Measurements from ENCODE around the gene TP53RK. TPM values are rescaled to one million over a fixed set of nuclear protein-coding genes. Genes with fewer than 3 reads are reported as not detected.

Gene TP53RK
- total and polyA plus RNA-seq, 2 of the 13 experiments (the other 11 are each of a cell fraction or from before 2014, with no cell fraction given), result 12.9 to 25.5 TPM

DNA sequence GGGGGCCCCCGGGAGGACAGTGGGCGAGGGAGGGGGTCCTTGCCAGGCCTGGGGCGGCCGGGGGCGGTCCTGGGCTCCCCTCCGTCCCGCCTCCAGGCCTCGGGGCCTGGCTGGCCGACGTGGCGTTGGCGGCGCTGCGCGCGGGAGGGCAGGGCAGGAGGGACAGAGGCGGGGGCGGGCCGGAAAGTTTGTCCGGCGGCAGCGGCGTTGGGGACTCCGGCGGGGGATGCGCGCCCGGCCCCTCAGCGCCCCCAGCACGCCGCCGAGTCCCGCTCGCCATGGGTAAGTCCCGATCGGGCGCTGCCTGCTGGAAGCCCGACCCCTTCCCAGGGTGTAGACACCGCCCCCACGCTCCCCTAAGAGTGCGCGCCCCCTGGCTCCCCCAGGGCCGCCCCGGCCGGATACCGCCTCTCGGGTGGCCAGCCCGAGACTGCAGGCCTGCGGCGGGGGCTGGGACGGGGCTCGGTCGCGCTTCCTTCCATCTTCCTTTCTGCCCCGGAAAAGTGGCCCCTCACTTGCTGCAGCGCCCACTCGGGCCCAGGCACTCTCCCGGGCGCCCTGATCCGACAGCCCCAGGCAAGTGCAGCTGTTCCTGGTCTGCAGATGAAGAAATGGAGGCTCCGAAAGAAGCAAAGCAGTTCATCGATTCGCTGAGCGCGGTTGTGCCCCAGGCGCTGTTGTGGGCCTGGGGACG lies 20.4 kb upstream of the TP53RK start, which contains the start of gene SLC2A10 (continued):
- TF ChIP-seq, protein P1, sequence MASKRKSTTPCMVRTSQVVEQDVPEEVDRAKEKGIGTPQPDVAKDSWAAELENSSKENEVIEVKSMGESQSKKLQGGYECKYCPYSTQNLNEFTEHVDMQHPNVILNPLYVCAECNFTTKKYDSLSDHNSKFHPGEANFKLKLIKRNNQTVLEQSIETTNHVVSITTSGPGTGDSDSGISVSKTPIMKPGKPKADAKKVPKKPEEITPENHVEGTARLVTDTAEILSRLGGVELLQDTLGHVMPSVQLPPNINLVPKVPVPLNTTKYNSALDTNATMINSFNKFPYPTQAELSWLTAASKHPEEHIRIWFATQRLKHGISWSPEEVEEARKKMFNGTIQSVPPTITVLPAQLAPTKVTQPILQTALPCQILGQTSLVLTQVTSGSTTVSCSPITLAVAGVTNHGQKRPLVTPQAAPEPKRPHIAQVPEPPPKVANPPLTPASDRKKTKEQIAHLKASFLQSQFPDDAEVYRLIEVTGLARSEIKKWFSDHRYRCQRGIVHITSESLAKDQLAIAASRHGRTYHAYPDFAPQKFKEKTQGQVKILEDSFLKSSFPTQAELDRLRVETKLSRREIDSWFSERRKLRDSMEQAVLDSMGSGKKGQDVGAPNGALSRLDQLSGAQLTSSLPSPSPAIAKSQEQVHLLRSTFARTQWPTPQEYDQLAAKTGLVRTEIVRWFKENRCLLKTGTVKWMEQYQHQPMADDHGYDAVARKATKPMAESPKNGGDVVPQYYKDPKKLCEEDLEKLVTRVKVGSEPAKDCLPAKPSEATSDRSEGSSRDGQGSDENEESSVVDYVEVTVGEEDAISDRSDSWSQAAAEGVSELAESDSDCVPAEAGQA (IDR thresholded peaks at IDR 0.05; ENCODE audit: low read depth), result peak; percentile 56; the same call in 1 of the 2 replicates
- TF ChIP-seq, protein P1 (CRISPR knock-in tag; IDR thresholded peaks at IDR 0.05; ENCODE audit: borderline replicate concordance), result peak; percentile 82; the same call in 1 of the 2 replicates
- TF ChIP-seq KDM1A (CRISPR knock-in tag; IDR thresholded peaks at IDR 0.05) (peak; percentile 25; the same call in 1 of the 2 replicates), MED8 (CRISPR knock-in tag; IDR thresholded peaks at IDR 0.05; ENCODE audit: insufficient replicate concordance) (peak; percentile 84), ZNF263 (CRISPR knock-in tag; IDR thresholded peaks at IDR 0.05) (peak; percentile 43; the same call in 1 of the 2 replicates), FOXK1 (CRISPR knock-in tag; IDR thresholded peaks at IDR 0.05; ENCODE audit: borderline replicate concordance, low read depth) (no peak), TMF1 (CRISPR knock-in tag; IDR thresholded peaks at IDR 0.05; ENCODE audit: low read depth) (no peak; the same call in 1 of the 2 replicates), MYC (CRISPR knock-in tag; IDR thresholded peaks at IDR 0.05; ENCODE audit: borderline replicate concordance) (peak; percentile 70), ZFP36 (IDR thresholded peaks at IDR 0.05; ENCODE audit: borderline replicate concordance, low read depth, low read length, partially characterized antibody) (no peak), ISL2 (CRISPR knock-in tag; IDR thresholded peaks at IDR 0.05) (peak; percentile 50), ELF3 (CRISPR knock-in tag; IDR thresholded peaks at IDR 0.05) (peak; percentile 55; the same call in 1 of the 2 replicates), RAD21 (CRISPR knock-in tag; IDR thresholded peaks at IDR 0.05) (peak; percentile 60), ZNF367 (CRISPR knock-in tag; IDR thresholded peaks at IDR 0.05; ENCODE audit: borderline replicate concordance) (no peak), ZNF556 (CRISPR knock-in tag; IDR thresholded peaks at IDR 0.05; ENCODE audit: borderline replicate concordance) (no peak; the same call in 1 of the 2 replicates), ZNF790 (CRISPR knock-in tag; IDR thresholded peaks at IDR 0.05; ENCODE audit: borderline replicate concordance) (peak; percentile 85; the same call in 1 of the 2 replicates), NCOA5 (CRISPR knock-in tag; IDR thresholded peaks at IDR 0.05) (0 out of 2 replicates have a peak, but pooled peaks have one; percentile 40), ELF4 (CRISPR knock-in tag; IDR thresholded peaks at IDR 0.05; ENCODE audit: borderline replicate concordance) (no peak)
- TF ChIP-seq, protein P2, sequence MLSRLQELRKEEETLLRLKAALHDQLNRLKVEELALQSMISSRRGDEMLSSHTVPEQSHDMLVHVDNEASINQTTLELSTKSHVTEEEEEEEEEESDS (CRISPR knock-in tag; IDR thresholded peaks at IDR 0.05; ENCODE audit: borderline replicate concordance), result no peak
- TF ChIP-seq, protein P3, sequence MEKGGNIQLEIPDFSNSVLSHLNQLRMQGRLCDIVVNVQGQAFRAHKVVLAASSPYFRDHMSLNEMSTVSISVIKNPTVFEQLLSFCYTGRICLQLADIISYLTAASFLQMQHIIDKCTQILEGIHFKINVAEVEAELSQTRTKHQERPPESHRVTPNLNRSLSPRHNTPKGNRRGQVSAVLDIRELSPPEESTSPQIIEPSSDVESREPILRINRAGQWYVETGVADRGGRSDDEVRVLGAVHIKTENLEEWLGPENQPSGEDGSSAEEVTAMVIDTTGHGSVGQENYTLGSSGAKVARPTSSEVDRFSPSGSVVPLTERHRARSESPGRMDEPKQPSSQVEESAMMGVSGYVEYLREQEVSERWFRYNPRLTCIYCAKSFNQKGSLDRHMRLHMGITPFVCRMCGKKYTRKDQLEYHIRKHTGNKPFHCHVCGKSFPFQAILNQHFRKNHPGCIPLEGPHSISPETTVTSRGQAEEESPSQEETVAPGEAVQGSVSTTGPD (CRISPR knock-in tag; IDR thresholded peaks at IDR 0.05), result no peak
- TF ChIP-seq, protein P4, sequence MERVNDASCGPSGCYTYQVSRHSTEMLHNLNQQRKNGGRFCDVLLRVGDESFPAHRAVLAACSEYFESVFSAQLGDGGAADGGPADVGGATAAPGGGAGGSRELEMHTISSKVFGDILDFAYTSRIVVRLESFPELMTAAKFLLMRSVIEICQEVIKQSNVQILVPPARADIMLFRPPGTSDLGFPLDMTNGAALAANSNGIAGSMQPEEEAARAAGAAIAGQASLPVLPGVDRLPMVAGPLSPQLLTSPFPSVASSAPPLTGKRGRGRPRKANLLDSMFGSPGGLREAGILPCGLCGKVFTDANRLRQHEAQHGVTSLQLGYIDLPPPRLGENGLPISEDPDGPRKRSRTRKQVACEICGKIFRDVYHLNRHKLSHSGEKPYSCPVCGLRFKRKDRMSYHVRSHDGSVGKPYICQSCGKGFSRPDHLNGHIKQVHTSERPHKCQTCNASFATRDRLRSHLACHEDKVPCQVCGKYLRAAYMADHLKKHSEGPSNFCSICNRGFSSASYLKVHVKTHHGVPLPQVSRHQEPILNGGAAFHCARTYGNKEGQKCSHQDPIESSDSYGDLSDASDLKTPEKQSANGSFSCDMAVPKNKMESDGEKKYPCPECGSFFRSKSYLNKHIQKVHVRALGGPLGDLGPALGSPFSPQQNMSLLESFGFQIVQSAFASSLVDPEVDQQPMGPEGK (CRISPR knock-in tag; IDR thresholded peaks at IDR 0.05), result peak; percentile 95

All from HepG2 (cell line).